ENCODE measurements around the gene NEUROG2.

GRCh38 chr4:112510291-112511092 lies 5.5 kb downstream of the NEUROG2 start:
- no peak for TF ChIP-seq CTCF (IDR thresholded peaks at IDR 0.05)
- TF ChIP-seq POLR2A (IDR thresholded peaks at IDR 0.05): no peak
